Mucosa of stomach (tissue), 1 donor: ENCODE data around the gene FGD4.
"Not testable (repeated sequence)": the region's sequence is repeated elsewhere in the genome, so short reads cannot be mapped to it uniquely, and the experiment has no call there.

Experiments
- H3K27me3 ChIP-seq: one replicate; pipeline ENCODE4 v1.7.0; 2013; ENCODE audit warnings: mild to moderate bottlenecking, low read length; ENCODE audit not compliant: control insufficient read depth, insufficient read depth
- H3K36me3 ChIP-seq: one replicate; pipeline ENCODE4 v1.7.0; 2013; ENCODE audit warnings: low read length; ENCODE audit not compliant: control insufficient read depth, insufficient read depth
- H3K4me1 ChIP-seq: one replicate; pipeline ENCODE4 v1.7.0; 2013; ENCODE audit warnings: mild to moderate bottlenecking, low read length; ENCODE audit not compliant: control insufficient read depth, insufficient read depth
- H3K4me3 ChIP-seq: one replicate; pipeline ENCODE4 v1.7.0; 2013; ENCODE audit warnings: low read length
- H3K9ac ChIP-seq: one replicate; pipeline ENCODE4 v1.7.0; 2013; ENCODE audit warnings: mild to moderate bottlenecking, low read length, moderate library complexity
- H3K9me3 ChIP-seq: one replicate; pipeline ENCODE4 v1.7.0; 2013; ENCODE audit warnings: mild to moderate bottlenecking, low read length, moderate library complexity; ENCODE audit not compliant: control insufficient read depth
- donor health status: Pancreatic carcinoma.

FGD4 gene

GRCh38 chr12:32561931-32562341, 162.6 kb downstream of the FGD4 start:
- Histone ChIP-seq H3K9ac (no peak overlapping the region), H3K4me1 (peaks cover 47% of the 10 kb centered on the region), H3K27me3 (no peaks in the 10 kb centered on the region), H3K4me3 (no peak overlapping the region), H3K9me3 (no peaks in the 10 kb centered on the region), H3K36me3 (no peaks in the 10 kb centered on the region)

- not testable (repeated sequence) for H3K4me3 ChIP-seq, H3K27me3 ChIP-seq, H3K9me3 ChIP-seq, H3K9ac ChIP-seq, H3K36me3 ChIP-seq
- peaks cover 52% of the 10 kb centered on the region for H3K4me1 ChIP-seq
Observed at GRCh38 chr12:32562413-32562812, 163.1 kb downstream of the FGD4 start.

GRCh38 chr12:32566663-32567295, 167.4 kb downstream of the FGD4 start:
- H3K4me3 ChIP-seq: peak overlapping the region; percentile 29
- no peaks in the 10 kb centered on the region for H3K27me3 ChIP-seq
- no peaks in the 10 kb centered on the region for H3K36me3 ChIP-seq
- H3K9me3 ChIP-seq: no peaks in the 10 kb centered on the region
- peaks cover 58% of the 10 kb centered on the region for H3K4me1 ChIP-seq
- no peak overlapping the region for H3K9ac ChIP-seq

GRCh38 chr12:32567296-32567674, 167.9 kb downstream of the FGD4 start:
- Histone ChIP-seq H3K4me1 (peaks cover 53% of the 10 kb centered on the region), H3K27me3 (no peaks in the 10 kb centered on the region), H3K4me3 (peak overlapping the region; percentile 29), H3K36me3 (no peaks in the 10 kb centered on the region), H3K9me3 (no peaks in the 10 kb centered on the region), H3K9ac (no peak overlapping the region)

GRCh38 chr12:32568228-32568627, 168.9 kb downstream of the FGD4 start:
- H3K9me3 ChIP-seq: no peaks in the 10 kb centered on the region
- peaks cover 58% of the 10 kb centered on the region for H3K4me1 ChIP-seq
- no peaks in the 10 kb centered on the region for H3K27me3 ChIP-seq
- no peak overlapping the region for H3K4me3 ChIP-seq
- H3K9ac ChIP-seq: no peak overlapping the region
- no peaks in the 10 kb centered on the region for H3K36me3 ChIP-seq

- no peaks in the 10 kb centered on the region for H3K36me3 ChIP-seq
- H3K4me3 ChIP-seq: no peak overlapping the region
- H3K9me3 ChIP-seq: no peaks in the 10 kb centered on the region
- peaks cover 54% of the 10 kb centered on the region for H3K4me1 ChIP-seq
- H3K9ac ChIP-seq: no peak overlapping the region
- H3K27me3 ChIP-seq: no peaks in the 10 kb centered on the region
Observed at GRCh38 chr12:32569259-32569658, 169.9 kb downstream of the FGD4 start.

- no peak overlapping the region for H3K4me3 ChIP-seq
Observed at GRCh38 chr12:32574585-32574984, 175.2 kb downstream of the FGD4 start.

GRCh38 chr12:32577328-32577727, 178.0 kb downstream of the FGD4 start:
- H3K4me1 ChIP-seq: peaks cover 6% of the 10 kb centered on the region
- no peak overlapping the region for H3K9ac ChIP-seq
- H3K27me3 ChIP-seq: no peaks in the 10 kb centered on the region
- no peaks in the 10 kb centered on the region for H3K9me3 ChIP-seq
- peaks cover 8% of the 10 kb centered on the region for H3K36me3 ChIP-seq
- H3K4me3 ChIP-seq: no peak overlapping the region

More at GRCh38 chr12:32574585-32574984, 175.2 kb downstream of the FGD4 start:
- Histone ChIP-seq H3K9me3 (no peaks in the 10 kb centered on the region), H3K36me3 (peaks cover 3% of the 10 kb centered on the region), H3K27me3 (no peaks in the 10 kb centered on the region), H3K9ac (no peak overlapping the region), H3K4me1 (peaks cover 7% of the 10 kb centered on the region)

GRCh38 chr12:32583534-32583933, 184.2 kb downstream of the FGD4 start:
- Histone ChIP-seq H3K9ac (no peak overlapping the region), H3K27me3 (no peaks in the 10 kb centered on the region), H3K4me1 (no peaks in the 10 kb centered on the region), H3K4me3 (no peak overlapping the region), H3K36me3 (peaks cover 6% of the 10 kb centered on the region), H3K9me3 (no peaks in the 10 kb centered on the region)

GRCh38 chr12:32585680-32586079, 186.3 kb downstream of the FGD4 start:
- no peak overlapping the region for H3K9ac ChIP-seq
- no peak overlapping the region for H3K4me3 ChIP-seq
- H3K9me3 ChIP-seq: no peaks in the 10 kb centered on the region
- H3K27me3 ChIP-seq: no peaks in the 10 kb centered on the region
- H3K36me3 ChIP-seq: peaks cover 4% of the 10 kb centered on the region
- H3K4me1 ChIP-seq: no peaks in the 10 kb centered on the region

- Histone ChIP-seq H3K9me3 (no peaks in the 10 kb centered on the region), H3K36me3 (peaks cover 5% of the 10 kb centered on the region), H3K4me1 (no peaks in the 10 kb centered on the region), H3K9ac (no peak overlapping the region), H3K27me3 (no peaks in the 10 kb centered on the region), H3K4me3 (no peak overlapping the region)
Observed at GRCh38 chr12:32586390-32586789, 187.0 kb downstream of the FGD4 start.

- H3K4me1 ChIP-seq: no peaks in the 10 kb centered on the region
- no peaks in the 10 kb centered on the region for H3K9me3 ChIP-seq
- no peaks in the 10 kb centered on the region for H3K27me3 ChIP-seq
- H3K9ac ChIP-seq: no peak overlapping the region
- peaks cover 4% of the 10 kb centered on the region for H3K36me3 ChIP-seq
- H3K4me3 ChIP-seq: no peak overlapping the region
Observed at GRCh38 chr12:32587581-32588495, 188.5 kb downstream of the FGD4 start.
